Gastrocnemius medialis (tissue), 4 donors: ENCODE measurements around the gene DQX1.

Source experiments
- POLR2A ChIP-seq, 2 donors: fragments of 450-650 bp; IDR thresholded peaks; one replicate each; pipeline ENCODE4 v1.6.1; 2017; ENCODE audit warnings: antibody characterized with exemption in 2 of 2, mild to moderate bottlenecking in 2 of 2, moderate library complexity in 2 of 2
- TF ChIP-seq, protein P1 (sequence below), 5 experiments: fragments of 450-650 bp in 3 of 5; fragments of 200-600 bp in 2 of 5; sonication (generic) in 2 of 5; IDR thresholded peaks in 4 of 5; conservative IDR thresholded peaks in 1 of 5; 1 replicate in 4 of 5; 2 replicates in 1 of 5; pipeline ENCODE4 v1.5.1; 2016 to 2019; ENCODE audit warnings: antibody characterized with exemption in 5 of 5, mild to moderate bottlenecking in 3 of 5, moderate library complexity in 3 of 5

DNA sequence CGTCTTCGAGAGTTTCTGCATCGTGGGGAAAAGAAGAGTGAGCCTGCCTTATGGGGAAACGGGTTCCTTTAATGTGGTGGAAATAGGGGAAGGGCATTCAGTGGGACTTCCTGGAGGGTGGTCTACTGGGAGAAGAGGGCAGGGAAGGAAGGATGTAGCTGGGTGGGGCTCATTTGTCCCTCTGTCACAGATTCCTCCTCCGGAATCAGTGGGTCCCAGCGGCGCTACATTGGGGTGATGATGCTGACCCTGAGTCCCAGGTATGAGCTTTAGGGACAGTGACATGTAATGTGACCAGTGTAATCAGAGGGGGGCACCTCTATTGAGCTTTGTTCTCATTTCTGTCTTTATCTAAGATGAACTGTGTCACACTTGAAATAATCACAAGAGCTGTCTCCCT, 5.6 kb upstream of the DQX1 start:
- TF ChIP-seq, protein P1, sequence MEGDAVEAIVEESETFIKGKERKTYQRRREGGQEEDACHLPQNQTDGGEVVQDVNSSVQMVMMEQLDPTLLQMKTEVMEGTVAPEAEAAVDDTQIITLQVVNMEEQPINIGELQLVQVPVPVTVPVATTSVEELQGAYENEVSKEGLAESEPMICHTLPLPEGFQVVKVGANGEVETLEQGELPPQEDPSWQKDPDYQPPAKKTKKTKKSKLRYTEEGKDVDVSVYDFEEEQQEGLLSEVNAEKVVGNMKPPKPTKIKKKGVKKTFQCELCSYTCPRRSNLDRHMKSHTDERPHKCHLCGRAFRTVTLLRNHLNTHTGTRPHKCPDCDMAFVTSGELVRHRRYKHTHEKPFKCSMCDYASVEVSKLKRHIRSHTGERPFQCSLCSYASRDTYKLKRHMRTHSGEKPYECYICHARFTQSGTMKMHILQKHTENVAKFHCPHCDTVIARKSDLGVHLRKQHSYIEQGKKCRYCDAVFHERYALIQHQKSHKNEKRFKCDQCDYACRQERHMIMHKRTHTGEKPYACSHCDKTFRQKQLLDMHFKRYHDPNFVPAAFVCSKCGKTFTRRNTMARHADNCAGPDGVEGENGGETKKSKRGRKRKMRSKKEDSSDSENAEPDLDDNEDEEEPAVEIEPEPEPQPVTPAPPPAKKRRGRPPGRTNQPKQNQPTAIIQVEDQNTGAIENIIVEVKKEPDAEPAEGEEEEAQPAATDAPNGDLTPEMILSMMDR (IDR thresholded peaks at IDR 0.05 in 4 of 5, conservative IDR thresholded peaks at IDR 0.05 in 1 of 5) = no peak
- TF ChIP-seq POLR2A (IDR thresholded peaks at IDR 0.05) = no peak
